Activated CD4-positive, alpha-beta T cell treated with anti-CD3 and anti-CD28 coated beads for 48 hours (primary cell): ENCODE data around the gene KIF18A.

Source experiments
- DNase-seq: peaks from one replicate; pipeline ENCODE4 v3.0.0-alpha.2; 2020

Gene KIF18A

GRCh38 chr11:28038775-28039174 lies 69.2 kb downstream of the KIF18A start:
- DNase-seq, result no peak

DNA sequence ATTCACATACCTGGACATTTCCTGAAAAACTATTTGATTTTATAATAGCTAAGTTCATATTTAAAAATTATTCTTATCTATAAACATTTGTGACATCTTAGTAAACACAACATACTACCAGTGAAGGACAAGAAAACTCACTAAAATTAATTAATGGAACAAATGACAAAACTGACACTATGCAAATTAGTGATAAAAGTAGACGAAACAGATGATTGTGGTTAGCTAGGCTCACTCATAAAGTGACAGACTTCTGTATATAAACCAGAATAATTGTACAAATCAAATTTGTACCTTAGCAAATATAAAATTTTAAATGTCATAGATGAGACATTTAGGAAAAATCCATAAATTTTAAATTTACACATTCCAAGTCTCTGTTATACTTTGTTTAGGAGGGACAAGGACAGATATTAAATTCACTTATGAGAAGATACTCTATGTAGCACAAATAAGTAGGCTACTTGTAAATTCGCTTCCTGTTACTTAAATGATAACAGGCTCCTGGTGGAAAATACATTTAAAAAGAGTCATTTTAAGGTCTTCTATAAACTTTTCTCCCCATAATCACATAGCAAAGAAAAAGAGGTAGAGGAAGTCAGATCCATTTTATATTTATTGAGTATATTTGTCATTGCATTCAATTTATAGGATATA lies 81.2 kb downstream of the KIF18A start:
- no peak for DNase-seq

- DNase-seq, result no peak
These were observed 90.1 kb downstream of the KIF18A start for GRCh38 chr11:28017816-28018215.

DNA sequence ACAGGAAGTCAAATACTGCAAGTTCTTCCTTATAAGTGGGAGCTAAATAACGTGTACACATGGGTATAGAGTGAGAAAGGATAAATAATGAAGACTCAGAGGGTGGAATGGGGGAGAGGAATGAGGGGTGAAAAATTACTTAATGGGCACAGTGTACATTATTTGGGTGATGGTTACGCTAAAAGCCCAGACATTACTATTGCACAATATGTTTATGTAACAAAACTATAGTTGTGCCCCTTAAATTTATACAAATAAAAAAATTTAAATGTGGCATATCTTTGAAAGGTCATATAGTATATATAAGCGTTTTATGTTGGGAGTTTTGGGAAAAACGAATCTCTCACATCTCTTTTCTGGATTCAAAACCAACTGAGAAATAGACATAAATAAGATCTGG lies 96.1 kb downstream of the KIF18A start:
- no peak for DNase-seq

DNA sequence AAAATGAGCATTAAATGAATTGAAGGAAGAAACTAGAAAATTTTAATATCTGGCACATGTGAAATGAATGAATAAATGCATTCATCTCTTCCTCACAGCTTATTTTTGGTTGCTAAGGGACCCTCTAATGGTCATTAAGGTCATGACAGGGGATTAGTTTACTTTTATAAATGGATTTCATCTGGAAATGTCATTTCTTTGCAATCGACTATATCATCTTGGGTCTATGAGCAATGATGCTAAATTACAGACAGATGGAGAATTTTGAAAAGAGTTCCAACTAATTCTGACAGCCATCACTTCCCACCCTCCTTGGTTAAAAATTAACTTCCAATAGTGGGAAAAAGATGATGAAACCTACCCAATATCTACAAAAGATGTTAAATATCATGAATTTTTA lies 98.0 kb downstream of the KIF18A start:
- no peak for DNase-seq

GRCh38 chr11:28009388-28009787 lies 98.6 kb downstream of the KIF18A start:
- no peak for DNase-seq

GRCh38 chr11:28003615-28004014 lies 104.3 kb downstream of the KIF18A start:
- no peak for DNase-seq

GRCh38 chr11:27998552-27998951 lies 109.4 kb downstream of the KIF18A start:
- no peak for DNase-seq

GRCh38 chr11:27997344-27997743 lies 110.6 kb downstream of the KIF18A start:
- DNase-seq, result no peak

- DNase-seq, result no peak
These were observed 111.9 kb downstream of the KIF18A start for GRCh38 chr11:27996066-27996465.

GRCh38 chr11:27995083-27995482 lies 112.9 kb downstream of the KIF18A start:
- DNase-seq, result no peak

DNA sequence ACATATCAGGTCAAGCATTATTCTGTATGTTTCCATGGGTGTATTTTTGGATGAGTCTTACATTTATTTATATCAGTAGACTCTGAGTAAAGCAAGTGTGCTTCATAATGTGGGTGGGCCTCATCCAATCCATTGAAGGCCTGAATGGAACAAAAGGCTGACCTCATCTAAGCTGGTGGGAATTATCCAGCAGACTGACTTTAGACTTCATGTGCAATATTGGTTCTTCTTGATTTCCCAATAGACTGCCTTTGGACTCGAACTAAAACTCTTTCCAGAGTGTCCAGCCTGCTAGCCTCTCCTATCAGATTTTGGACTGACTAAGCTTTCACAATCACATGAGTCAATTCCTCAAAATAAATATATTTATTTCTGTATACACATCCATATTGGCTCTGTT lies 116.2 kb downstream of the KIF18A start:
- no peak for DNase-seq

GRCh38 chr11:27977527-27977926 lies 130.4 kb downstream of the KIF18A start:
- no peak for DNase-seq

GRCh38 chr11:27977031-27977430 lies 130.9 kb downstream of the KIF18A start:
- DNase-seq, result no peak

- no peak for DNase-seq
These were observed 131.7 kb downstream of the KIF18A start for GRCh38 chr11:27976262-27976661.

DNA sequence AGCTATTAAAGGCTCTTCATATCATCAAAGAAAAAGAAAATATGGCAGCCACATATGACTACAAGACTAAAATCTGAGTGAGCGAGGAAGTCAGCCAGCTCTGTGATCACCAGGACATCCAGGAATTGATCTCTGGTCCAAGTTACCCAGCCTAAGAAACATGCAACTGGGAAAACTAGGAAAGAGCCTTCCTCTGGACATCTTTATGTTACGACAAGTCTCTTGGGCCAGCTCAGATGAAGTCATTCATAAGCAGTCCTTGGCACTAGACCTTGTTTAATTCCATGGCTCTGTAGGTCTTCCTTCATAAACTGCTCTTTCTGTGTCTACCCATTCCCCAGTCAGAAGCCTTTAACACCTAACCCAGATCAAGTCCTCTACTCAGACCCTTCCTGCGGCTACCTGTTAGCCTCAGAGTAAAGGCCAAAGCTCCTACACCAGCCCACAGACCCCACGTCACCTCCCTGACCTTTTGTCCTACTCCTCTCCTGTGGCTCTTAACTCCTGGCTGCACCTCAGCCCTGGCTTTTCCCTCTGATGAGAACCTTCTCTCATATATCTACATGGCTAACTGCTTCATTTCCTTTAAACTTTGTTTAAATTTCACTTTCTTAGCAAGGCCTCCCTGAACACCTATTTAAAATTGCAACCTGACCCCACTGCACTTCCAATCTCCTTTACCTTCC lies 134.0 kb downstream of the KIF18A start:
- no peak for DNase-seq

DNA sequence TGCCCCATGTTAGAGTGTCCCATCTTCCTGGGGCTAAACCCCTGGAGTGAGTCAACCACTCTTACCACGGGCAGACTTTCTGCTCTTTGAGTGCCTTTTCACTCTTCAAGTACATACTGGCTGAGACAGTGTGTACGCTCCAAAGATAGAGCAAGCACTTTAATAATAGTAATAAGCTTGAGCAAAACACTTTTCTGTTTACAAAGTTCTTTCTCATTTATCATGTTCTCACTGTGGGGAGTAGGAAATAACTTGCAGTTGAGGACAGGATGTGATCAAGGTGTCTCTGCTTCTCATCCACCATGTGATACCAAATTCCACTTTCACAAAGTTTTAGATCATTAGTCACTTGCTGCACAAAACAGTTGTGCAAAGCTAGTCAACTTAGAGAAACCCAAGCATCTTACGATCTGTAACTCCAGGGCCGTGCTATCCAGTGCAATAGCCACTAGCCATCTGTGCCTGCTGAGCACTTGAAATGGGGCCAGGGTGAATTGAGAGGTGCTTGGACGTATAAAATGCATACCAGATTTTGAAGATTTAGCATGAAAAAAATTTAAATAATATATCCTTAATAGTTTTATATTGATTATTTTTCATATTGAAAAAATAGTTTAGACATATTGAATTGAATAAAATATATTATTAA lies 135.3 kb downstream of the KIF18A start:
- DNase-seq, result no peak

DNA sequence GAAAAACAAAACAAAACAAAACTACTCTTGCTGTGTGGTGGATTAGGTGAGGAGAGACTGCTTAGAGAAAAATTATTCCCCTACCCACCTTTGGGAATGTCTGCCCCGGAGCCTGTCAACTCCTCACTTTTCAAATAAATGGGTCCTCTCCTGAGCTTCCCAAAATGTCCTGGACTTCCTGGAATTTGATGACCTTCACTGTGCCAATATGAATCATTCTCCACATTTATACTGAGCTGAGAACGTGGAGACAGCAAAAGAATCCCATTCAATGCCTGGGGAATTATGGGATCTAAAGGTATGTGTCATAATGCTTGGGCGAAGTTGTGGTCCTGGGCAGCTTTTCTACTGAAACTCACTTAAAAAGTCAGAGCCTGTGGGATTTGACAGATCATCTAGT lies 136.8 kb downstream of the KIF18A start:
- no peak for DNase-seq
